CD14-positive monocyte (primary cell): ENCODE measurements around the gene GRIN2A. TPM values are rescaled to one million over a fixed set of nuclear protein-coding genes. Genes with fewer than 3 reads are reported as not detected.

Experiments used
- DNase-seq, 3 donors: peaks; one replicate each; pipeline ENCODE4 v3.0.0-alpha.2; 2011 to 2022
- H2AFZ ChIP-seq: 2 replicates; pipeline ENCODE4 v1.6.0; 2012; ENCODE audit warnings: mild to moderate bottlenecking, low read depth, low read length, inconsistent platforms; ENCODE audit not compliant: insufficient read depth, poor library complexity, severe bottlenecking
- H3K27ac ChIP-seq, 2 donors: 1 replicate in 1 of 2; 2 replicates in 1 of 2; pipeline ENCODE4 v1.5.1; 2012 to 2013; ENCODE audit warnings: low read length in 2 of 2, control low read depth in 1 of 2, inconsistent platforms in 1 of 2, low read depth in 1 of 2, mild to moderate bottlenecking in 1 of 2
- H3K27me3 ChIP-seq, 2 donors: one replicate each; pipeline versions ENCODE4 v1.6.0 to v1.6.1; 2011 to 2013; ENCODE audit warnings: low read length in 2 of 2; ENCODE audit not compliant: control insufficient read depth in 2 of 2, insufficient read depth in 2 of 2
- H3K36me3 ChIP-seq, 2 donors: replicated peaks in 1 of 2; 1 replicate in 1 of 2; 2 replicates in 1 of 2; pipeline versions ENCODE4 v1.5.1 to v1.6.1; 2012 to 2013; ENCODE audit warnings: low read length in 2 of 2, control low read depth in 1 of 2, inconsistent platforms in 1 of 2, mild to moderate bottlenecking in 1 of 2; ENCODE audit not compliant: insufficient read depth in 2 of 2, control insufficient read depth in 1 of 2
- H3K4me1 ChIP-seq, 2 donors: 1 replicate in 1 of 2; 2 replicates in 1 of 2; pipeline versions ENCODE4 v1.5.1 to v1.6.1; 2012 to 2013; ENCODE audit warnings: low read length in 2 of 2, control low read depth in 1 of 2, inconsistent platforms in 1 of 2, mild to moderate bottlenecking in 1 of 2, moderate library complexity in 1 of 2; ENCODE audit not compliant: insufficient read depth in 2 of 2, control insufficient read depth in 1 of 2
- H3K4me2 ChIP-seq: replicated peaks from 2 replicates; pipeline ENCODE3; 2012; ENCODE audit warnings: low read length, moderate library complexity, mild to moderate bottlenecking; ENCODE audit not compliant: poor library complexity, severe bottlenecking; ENCODE audit errors: extremely low read depth
- H3K4me3 ChIP-seq, 3 experiments: fragments of 200-600 bp in 1 of 3; sonication (generic) in 1 of 3; replicated peaks in 1 of 3; 1 replicate in 2 of 3; 2 replicates in 1 of 3; pipeline ENCODE4 v1.5.1; 2011 to 2013; ENCODE audit warnings: low read length in 3 of 3, mild to moderate bottlenecking in 3 of 3, control low read depth in 2 of 3, low read depth in 2 of 3, inconsistent platforms in 1 of 3, moderate library complexity in 1 of 3
- H3K79me2 ChIP-seq: 2 replicates; pipeline ENCODE4 v1.6.0; 2012; ENCODE audit warnings: mild to moderate bottlenecking, control low read depth, inconsistent platforms, low read length, moderate library complexity; ENCODE audit not compliant: insufficient read depth
- H3K9ac ChIP-seq: 2 replicates; pipeline ENCODE4 v1.6.0; 2017; ENCODE audit warnings: low read length, mild to moderate bottlenecking; ENCODE audit not compliant: insufficient read depth, poor library complexity, severe bottlenecking
- H3K9me3 ChIP-seq, 2 donors: replicated peaks in 1 of 2; 1 replicate in 1 of 2; 2 replicates in 1 of 2; pipeline versions ENCODE4 v1.5.1 to v1.6.1; 2012 to 2013; ENCODE audit warnings: low read length in 2 of 2, control low read depth in 1 of 2; ENCODE audit not compliant: control insufficient read depth in 1 of 2, insufficient read depth in 1 of 2
- H4K20me1 ChIP-seq: 2 replicates; pipeline ENCODE4 v1.6.0; 2012; ENCODE audit warnings: mild to moderate bottlenecking, low read length, control low read depth, moderate library complexity; ENCODE audit not compliant: insufficient read depth
- H3K27ac Mint-ChIP-seq, 7 donors: one replicate each; pipeline ENCODE4 v1.8.0; 2020; ENCODE audit warnings: mild to moderate bottlenecking in 7 of 7, mixed read lengths in 7 of 7, moderate library complexity in 6 of 7, inconsistent platforms in 2 of 7
- H3K27me3 Mint-ChIP-seq, 3 donors: one replicate each; pipeline ENCODE4 v1.8.0; 2021 to 2022; ENCODE audit warnings: low read depth in 3 of 3, mild to moderate bottlenecking in 3 of 3, mixed read lengths in 3 of 3, moderate library complexity in 3 of 3, inconsistent platforms in 1 of 3
- H3K36me3 Mint-ChIP-seq, 2 donors: one replicate each; pipeline ENCODE4 v1.8.0; 2020; ENCODE audit warnings: mixed read lengths in 2 of 2, inconsistent platforms in 1 of 2, mild to moderate bottlenecking in 1 of 2
- H3K4me1 Mint-ChIP-seq: one replicate; pipeline ENCODE4 v1.8.0; 2020; ENCODE audit warnings: mild to moderate bottlenecking, mixed read lengths
- H3K4me3 Mint-ChIP-seq, 2 donors: one replicate each; pipeline ENCODE4 v1.8.0; 2020; ENCODE audit warnings: mild to moderate bottlenecking in 2 of 2, mixed read lengths in 2 of 2, moderate library complexity in 1 of 2
- H3K9me3 Mint-ChIP-seq, 7 donors: one replicate each; pipeline ENCODE4 v1.8.0; 2020 to 2022; ENCODE audit warnings: mixed read lengths in 7 of 7, mild to moderate bottlenecking in 6 of 7, moderate library complexity in 6 of 7, inconsistent platforms in 2 of 7
- CTCF ChIP-seq: fragments of 200-600 bp; IDR thresholded peaks from one replicate; pipeline ENCODE4 v1.8.0; 2022; ENCODE audit warnings: antibody characterized with exemption, mild to moderate bottlenecking
- WGBS: methylation state at CpG from one replicate; pipeline ENCODE4 v1.1.5; 2013; ENCODE audit warnings: missing lambda C conversion rate; ENCODE audit not compliant: insufficient coverage; 5-methylcytosine and 5-hydroxymethylcytosine counted together
- intact Hi-C, 2 donors: fragments of 100-400 bp; cut with micrococcal nuclease; formaldehyde crosslinking; loops; one replicate each; pipeline versions ENCODE4 v1.15.0 to v1.15.1; 2023
- polyA plus RNA-seq, 3 donors: library from polyadenylated mRNA; depleted of rRNA in 1 of 3; unstranded in 2 of 3; stranded (reverse) in 1 of 3; fragments of 300-500 nt in 2 of 3; fragments of >200 nt in 1 of 3; fragmentation: Illumina TruSeq in 2 of 3; gene quantifications; 1 replicate in 2 of 3; 2 replicates in 1 of 3; pipeline ENCODE4 v1.2.3, GENCODE V29; 2012 to 2021

Gene GRIN2A
- polyA plus RNA-seq, 3 donors = not detected

- peaks cover 2 to 3% (median 2%) of the 10 kb centered on the region in 3 donors for H3K27me3 Mint-ChIP-seq
- Histone ChIP-seq H3K4me3 (no peak overlapping the region), H3K4me2 (no peak overlapping the region), H3K9me3 (no peaks in the 10 kb centered on the region), H3K9ac (no peak overlapping the region), H3K27ac (no peak overlapping the region), H3K27me3 (no peaks in the 10 kb centered on the region), H4K20me1 (no peaks in the 10 kb centered on the region), H3K36me3 (no peaks in the 10 kb centered on the region), H3K79me2 (no peaks in the 10 kb centered on the region), H3K4me1 (no peaks in the 10 kb centered on the region), H2AFZ (no peak overlapping the region)
- peaks cover 0 to 3% (median 0%) of the 10 kb centered on the region in 7 donors for H3K9me3 Mint-ChIP-seq
- TF ChIP-seq CTCF = no peak
- WGBS = no CpG with 5 or more reads among the region's 1 CpG
- no peak for DNase-seq
- intact Hi-C loops = no loop called here
- H3K4me3 Mint-ChIP-seq = no peak overlapping the region
- no peaks in the 10 kb centered on the region for H3K36me3 Mint-ChIP-seq
- no peaks in the 10 kb centered on the region for H3K4me1 Mint-ChIP-seq
- H3K27ac Mint-ChIP-seq = no peak overlapping the region
Measured at GRCh38 chr16:9921997-9922396, 260.2 kb downstream of the GRIN2A start.

GRCh38 chr16:9919460-9919859 lies 262.8 kb downstream of the GRIN2A start:
- no peaks in the 10 kb centered on the region for H3K27me3 ChIP-seq
- no peaks in the 10 kb centered on the region for H4K20me1 ChIP-seq
- H3K27me3 Mint-ChIP-seq = peaks cover 0 to 2% (median 0%) of the 10 kb centered on the region in 3 donors
- intact Hi-C loops = no loop called here
- H3K36me3 Mint-ChIP-seq = no peaks in the 10 kb centered on the region
- H3K79me2 ChIP-seq = no peaks in the 10 kb centered on the region
- H3K9ac ChIP-seq = no peak overlapping the region
- no peak overlapping the region for H3K27ac Mint-ChIP-seq
- no peak overlapping the region for H3K4me3 Mint-ChIP-seq
- H2AFZ ChIP-seq = no peak overlapping the region
- no peak for TF ChIP-seq CTCF
- no peak for DNase-seq
- no peak overlapping the region for H3K27ac ChIP-seq
- H3K9me3 Mint-ChIP-seq = no peaks in the 10 kb centered on the region
- no peaks in the 10 kb centered on the region for H3K9me3 ChIP-seq
- H3K4me1 ChIP-seq = no peaks in the 10 kb centered on the region
- no peak overlapping the region for H3K4me2 ChIP-seq
- WGBS = 83% methylated on average over 3 of the region's 3 CpGs
- no peaks in the 10 kb centered on the region for H3K36me3 ChIP-seq
- no peak overlapping the region for H3K4me3 ChIP-seq
- no peaks in the 10 kb centered on the region for H3K4me1 Mint-ChIP-seq
